ENCODE data around the gene SKA3.
"Not testable (repeated sequence)": the region's sequence is repeated elsewhere in the genome, so short reads cannot be mapped to it uniquely, and the experiment has no call there.

SKA3 gene
- 0 to 1.4 reads per million in 2 donors for total RNA-seq

DNA sequence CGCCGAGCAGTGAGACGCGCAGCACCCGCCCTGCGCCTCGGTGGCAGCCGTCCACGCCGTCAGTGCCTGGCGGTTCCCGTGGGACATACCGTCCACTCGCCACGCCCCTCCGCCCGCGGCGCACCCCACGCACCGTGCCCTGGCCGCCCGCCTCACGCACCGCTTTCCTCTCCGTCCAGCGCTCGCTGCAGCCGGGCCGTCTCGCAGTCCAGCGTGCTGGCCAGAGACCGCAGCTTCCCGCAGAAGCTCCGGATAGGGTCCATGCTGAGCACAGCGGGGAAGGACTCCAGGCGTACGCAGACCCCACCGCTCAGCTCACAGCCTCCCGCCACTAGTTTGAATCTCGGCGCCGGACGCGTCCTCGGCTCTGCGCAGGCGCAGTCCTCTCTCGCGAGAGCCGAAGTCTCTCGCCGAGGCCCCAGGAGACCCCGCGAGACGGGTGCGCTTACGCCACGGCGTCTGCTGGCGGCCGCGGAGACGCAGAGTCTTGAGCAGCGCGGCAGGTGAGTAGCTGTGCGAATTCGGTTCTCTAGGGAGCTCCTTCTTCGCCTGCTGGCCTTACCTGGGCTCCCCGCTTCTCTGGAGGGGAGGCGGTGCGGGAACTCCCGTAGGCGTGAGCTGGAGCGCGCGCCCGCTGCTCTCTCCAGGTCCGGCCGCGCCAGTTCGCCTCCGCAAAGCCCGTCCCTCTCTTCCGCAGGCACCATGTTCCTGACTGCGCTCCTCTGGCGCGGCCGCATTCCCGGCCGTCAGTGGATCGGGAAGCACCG is at the start of gene SKA3, which contains the start of gene MRPL57:
Gene SKA3, minus strand, starts transcription at position 338 of the 767 bp plus-strand sequence. Its CDS starts 75 bp downstream, at position 263.
Gene MRPL57, plus strand, starts transcription at position 444 of the 767 bp plus-strand sequence. Its CDS starts 259 bp downstream, at position 703.
- DNase-seq = peak; percentile 87 to 97 (median 89)

DNA sequence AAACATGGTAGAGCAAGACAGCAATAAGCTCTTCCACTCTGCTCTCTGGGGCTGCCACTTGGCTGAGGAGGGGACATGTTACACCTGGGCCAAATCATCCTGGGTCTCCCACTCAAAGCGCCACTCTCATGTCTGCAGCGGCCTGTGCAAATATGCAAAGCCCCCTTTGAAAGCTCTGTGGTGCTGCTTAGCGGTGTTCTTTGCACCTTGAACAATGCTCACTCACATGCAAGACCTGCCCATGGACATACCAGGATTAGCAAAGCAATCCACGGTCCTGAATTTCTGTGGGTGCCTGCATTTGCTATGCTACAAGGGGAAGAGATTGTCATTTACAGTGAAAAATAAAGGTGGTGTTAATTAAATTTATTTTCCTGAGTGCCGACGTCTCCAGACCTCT is 48.7 kb upstream of the SKA3 start:
- no peak for DNase-seq

DNA sequence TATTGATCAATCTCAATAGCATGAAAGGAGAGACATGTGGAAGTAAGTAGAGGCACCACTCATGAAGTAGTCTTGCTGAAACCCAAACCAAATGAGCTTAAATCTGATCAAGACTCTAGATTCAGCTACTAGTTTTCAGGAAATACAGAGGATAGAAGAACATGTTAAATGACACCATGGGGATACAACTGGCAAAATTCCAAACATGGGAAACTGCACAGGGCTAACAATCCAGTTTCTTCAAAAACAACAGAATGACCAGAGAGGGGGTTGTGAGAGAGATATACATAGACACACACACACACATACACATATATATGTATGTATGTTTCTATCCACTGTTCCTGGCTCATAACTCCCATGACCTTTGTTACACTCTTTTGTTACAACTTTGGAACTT is 44.9 kb upstream of the SKA3 start:
- DNase-seq = no peak

DNA sequence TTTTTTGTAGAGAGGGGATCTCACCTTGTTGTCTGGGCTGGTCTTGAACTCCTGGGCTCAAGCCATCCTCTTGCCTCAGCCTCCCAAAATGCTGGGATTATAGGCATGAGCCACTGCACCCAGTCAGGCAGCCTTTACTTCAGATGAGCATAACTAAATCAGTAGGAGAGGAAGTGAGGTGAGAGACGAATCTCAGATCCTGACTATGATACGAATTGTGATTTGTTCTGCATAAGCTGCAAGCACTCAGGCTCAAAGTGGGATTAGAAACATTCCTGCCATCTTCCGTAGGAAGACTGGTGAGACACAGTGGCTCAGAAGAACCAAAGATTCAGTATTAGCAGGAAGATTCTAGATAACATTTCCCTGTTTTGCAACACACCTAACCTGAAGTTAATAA is 43.4 kb upstream of the SKA3 start:
- peak in 1 of 5 experiments; percentile 63 for DNase-seq

DNA sequence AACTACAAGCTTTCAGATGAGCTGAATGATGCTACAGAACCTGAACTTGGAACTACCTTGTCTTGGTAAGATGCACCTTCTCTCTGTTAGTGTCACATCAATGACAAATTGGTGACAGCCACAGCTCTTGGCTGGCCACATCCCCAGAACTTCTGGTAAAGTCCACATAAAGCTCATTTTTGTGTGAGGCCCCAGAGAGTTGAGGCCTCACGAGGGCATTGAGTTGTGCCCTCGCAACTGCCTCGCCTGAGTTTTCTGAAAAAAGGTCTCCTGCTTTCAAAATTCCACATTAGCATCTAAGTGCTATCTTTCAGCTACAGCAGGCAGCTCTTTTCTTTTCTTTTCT is 42.7 kb upstream of the SKA3 start:
- no peak for DNase-seq

DNA sequence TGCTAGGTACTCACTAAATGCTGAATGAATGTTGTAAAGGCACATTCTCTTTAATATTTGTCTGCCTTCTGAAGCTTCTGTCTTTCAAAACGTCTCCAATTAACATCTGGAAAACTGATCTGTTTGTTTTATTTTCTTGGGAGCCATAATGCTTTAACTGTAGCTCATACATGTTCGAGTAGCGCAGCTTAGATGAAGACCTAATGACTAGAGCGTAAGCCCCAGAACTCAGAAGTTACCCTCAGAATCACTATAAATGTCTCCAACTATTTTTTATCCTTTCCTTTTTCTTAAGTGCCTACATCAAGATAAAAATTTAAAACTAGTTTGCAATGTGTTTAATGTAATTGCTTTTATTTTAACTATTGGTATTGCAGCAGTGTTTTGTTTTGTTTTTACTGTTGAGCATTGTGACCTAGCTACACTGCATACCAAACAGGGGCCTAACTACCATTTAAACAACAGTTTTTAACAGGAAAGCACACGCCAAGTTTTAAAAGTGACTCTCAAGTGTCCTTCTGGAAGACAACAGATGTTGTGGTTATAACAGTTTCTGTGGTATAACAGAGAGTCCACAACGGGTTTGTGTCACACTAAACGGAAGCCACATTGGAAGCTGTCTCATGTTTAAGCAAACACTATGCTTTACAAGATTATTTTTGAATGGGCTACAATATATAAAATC is 42.1 kb upstream of the SKA3 start:
- DNase-seq = peak in 1 of 5 experiments; percentile 92

DNA sequence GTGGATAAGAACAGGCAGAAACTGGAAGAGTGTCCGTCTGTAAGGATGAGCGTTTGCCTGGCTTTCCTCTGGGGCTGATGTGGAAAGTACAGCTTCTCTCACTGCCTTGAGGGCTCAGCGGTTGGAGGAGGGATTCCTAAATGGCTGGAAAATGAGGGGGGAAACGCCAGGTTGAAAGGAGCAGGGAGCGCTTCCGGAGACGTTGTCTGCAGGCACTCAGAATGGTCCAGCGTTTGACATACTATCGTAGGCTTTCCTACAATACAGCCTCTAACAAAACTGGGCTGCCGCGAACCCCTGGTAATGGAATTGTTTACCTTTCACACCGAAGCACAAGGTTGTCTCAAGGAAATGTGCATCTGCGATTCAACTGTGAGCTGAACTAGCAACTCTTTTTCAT is 40.0 kb upstream of the SKA3 start:
- DNase-seq = no peak

DNA sequence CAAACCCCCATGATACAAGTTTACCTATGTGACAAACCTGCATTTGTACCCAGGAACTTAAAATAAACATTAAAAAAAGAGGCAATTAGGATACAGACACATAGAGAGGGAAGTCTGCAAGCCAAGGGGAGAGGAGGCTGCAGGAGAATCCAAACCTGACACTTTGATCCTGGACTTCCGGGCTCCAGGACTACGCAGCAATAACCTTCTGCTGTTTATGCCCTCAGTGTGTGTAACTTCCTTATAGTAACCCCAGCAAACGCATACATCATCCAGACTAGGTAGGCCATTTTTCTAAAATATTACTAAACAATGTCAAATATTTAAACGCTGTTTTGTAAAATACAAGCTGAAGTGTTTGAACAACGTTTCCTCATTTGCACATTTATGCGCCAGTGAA is 39.1 kb upstream of the SKA3 start:
- not testable (repeated sequence) for DNase-seq

DNA sequence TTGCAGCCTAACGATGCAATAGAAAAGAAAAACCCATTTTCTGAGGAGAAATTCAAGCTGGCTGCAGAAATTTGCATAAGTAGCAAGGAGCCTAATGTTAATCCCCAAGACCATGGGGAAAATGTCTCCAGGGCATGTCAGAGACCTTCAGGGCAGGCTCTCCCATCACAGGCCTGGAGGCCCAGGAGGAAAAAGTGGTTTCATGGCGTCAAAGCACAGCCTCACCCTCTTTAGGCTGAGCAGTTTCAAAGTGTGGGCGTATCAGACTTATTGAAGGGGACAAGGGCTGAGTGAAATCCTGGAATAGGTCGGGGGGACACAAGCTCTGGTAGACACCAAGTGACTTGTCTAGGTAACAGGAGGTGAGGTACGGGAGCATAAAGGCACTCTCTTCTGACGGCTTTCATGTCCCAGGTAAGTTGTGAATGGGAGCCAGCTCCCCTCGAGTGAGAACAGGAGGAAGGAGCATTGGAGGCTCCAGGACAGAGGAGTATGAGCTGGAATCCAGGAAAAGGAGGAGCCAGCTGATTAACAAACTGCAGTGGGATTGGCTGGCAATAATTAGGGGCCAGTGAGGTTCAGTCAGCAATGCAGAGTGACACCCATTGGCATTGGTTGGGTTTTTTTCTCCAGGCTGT is 35.9 kb upstream of the SKA3 start:
- DNase-seq = no peak

DNA sequence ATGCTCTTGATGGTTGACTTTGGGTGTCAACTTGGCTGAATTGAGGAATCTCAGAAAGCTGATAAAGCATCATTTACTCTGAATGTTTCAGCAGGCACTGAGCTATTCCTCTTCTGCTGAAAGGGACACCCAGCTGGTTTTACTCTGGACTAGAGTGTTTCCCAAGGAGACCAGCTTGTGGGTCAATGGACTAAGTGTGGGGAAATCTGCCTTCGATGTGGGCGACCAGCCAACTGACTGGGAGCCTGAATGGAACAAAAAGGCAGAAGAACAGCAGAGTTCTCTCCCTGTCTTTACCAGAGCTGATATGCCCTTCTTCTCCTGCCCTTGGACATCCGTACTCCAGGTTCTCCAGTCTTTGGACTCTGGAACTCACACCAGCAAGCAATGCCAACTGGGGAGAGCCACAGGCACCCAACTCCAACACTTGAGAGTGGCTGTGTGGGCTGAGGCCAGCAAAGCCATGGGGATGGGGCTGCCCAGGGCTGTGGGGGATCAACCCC is 32.4 kb upstream of the SKA3 start:
- no peak for DNase-seq

DNA sequence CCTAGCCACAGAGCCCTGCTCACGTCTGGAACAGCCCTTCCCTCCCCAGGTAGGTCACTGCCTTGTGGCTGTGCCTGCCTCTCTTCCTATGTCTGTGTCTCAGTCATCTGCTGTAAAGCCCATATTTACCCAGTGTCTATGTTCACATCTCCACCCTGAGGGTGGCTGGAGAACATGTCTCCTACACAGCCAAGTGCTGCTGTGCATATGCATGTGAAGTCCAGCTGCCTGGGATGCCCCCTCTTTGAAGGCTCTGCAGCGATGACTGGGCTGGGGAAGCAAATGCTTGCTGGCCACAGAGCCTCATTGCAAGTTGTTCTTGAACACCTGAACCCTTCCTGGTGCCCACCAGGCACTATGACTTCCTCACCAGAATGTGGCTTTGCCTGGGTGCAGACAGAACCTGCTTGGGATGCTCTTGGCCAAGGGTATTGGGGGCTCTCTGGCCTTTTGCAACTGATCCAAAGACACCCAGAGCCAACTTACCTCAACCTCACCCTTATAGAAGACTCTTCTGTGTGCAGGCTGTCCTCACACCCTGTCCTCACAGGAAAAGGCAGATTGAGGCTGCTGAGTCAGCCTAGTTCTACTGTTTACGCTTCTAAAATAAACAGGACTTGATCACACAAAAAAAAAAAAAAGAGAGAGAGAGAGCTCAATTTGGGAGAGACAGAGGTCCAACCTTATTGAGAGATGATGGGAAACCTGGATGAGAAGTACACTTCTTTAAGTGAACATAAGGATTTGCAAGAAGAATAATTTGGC is 26.6 kb upstream of the SKA3 start:
- DNase-seq = no peak

DNA sequence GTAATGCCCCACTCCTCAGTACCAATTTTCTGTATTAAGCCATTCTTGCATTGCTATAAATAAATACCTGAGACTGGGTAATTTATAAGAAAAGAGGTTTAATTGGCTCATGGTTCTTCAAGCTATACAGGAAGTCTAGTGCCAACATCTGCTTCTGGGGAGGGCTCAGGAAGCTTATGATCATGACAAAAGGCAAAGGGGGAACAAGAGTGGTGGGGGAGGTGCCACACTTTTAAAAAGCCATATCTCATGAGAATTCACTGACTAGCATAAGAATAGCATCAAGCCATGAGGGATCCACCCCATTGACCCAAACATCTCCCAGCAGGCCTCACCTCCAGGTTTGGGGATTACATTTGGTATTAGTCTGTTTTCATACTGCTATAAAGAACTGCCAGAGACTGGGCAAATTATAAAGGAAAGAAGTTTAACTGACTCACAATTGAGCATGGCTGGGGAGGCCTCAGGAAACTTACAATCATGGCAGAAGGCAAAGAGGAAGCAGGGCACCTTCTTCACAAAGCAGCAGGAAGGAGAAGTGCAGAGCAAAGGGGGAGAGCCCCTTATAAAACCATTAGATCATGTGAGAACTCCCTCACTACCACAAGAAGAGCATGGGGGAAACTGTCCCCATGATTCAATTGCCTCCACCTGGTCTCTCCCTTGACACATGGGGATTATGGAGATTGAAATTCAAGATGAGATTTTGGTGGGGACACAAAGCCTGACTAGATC is 25.3 kb upstream of the SKA3 start:
- not testable (repeated sequence) for DNase-seq

DNA sequence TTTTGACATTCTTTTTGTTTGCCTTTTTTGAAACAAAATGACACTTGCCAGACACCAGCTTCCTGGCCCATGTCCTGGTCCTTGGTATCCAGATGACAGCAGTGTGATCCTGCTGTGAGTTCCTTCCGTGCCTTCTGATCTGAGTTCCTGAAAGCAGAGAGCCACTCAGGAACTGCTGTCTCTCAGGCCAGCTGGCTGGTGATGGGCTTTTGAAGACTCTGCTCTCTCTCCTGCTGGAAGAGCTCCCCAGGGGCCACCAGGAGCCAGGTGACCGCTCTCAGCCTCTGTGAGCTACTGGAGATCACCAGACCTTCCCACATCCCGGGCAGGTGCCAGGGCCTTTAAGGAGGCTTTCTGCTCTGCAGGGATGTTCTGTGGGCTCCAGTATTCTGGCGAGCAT is 22.0 kb upstream of the SKA3 start:
- not testable (repeated sequence) for DNase-seq

DNA sequence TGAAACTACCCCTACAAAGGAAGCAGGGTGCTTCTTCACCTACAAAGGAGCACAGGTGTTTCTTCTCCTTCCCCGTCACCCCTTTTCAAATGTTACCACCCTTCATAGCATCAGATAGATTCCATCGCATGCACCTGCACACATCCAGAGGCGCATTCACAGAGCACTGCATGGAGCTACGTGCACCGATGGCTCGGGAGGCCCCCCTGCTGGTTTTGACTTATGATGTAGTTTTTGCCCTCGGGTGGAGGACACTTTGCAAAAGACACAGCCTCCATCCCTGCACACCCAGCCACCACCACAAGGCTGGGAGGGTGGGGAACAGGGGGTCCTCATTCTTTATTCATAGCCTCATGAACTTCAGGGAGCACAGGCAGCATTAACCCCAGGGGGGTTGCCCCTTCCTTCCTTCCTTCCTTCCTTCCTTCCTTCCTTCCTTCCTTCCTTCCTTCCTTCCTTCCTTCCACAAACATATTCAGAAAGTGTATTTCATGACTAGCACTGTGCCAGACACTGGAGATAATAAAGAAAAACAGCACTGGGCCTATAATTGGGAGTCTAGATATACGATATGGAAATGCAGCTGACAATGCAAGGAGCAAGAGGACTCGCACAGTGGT is 21.4 kb upstream of the SKA3 start:
- DNase-seq = not testable (repeated sequence)

DNA sequence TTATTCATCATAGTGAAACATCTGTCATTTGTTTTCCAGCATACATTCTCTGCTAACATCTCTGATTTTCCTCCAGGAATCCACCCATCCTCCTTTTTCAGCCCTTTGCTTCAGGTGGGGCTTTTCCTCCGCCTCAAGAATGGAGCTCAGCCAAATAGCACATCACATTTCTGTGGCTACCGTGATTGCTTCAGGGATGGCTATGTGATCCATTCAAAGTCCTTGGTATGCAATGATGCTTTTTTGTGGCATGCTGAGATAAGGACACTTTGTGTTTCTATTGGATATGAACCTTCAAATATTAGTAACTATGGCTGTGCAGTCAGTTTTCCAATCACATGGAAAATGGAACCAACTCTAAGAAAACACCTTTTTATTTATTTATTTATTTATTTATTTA is 18.4 kb upstream of the SKA3 start:
- not testable (repeated sequence) for DNase-seq

DNA sequence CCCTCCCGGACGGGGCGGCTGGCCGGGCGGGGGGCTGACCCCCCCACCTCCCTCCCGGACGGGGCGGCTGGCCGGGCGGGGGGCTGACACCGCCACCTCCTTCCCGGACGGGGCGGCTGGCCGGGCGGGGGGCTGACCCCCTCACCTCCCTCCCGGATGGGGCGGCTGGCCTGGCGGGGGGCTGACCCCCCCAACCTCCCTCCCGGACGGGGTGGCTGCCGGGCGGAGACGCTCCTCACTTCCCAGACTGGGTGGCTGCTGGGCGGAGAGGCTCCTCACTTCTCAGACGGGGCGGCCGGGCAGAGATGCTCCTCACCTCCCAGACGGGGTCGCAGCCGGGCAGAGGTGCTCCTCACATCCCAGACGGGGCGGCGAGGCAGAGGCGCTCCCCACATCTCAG is 10.1 kb upstream of the SKA3 start:
- DNase-seq = not testable (repeated sequence)

DNA sequence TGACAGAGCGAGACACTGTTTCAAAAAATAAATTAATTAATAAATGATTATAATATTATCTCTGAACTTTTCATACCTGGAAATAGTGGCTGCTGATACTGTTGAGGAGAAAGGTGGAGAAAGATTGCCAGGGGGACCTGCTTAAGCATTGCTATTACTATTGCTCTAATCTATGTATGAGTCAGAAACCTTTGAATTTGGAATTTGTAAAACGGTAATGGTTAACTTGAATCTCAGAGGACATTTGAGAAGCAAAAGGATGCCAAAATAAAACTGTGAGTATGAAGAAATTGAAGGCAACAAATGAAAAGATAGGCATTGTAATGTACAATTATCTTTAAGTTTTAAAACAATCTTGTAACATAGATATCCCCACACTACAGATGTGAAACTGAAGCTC is 5.3 kb upstream of the SKA3 start:
- no peak for DNase-seq

DNA sequence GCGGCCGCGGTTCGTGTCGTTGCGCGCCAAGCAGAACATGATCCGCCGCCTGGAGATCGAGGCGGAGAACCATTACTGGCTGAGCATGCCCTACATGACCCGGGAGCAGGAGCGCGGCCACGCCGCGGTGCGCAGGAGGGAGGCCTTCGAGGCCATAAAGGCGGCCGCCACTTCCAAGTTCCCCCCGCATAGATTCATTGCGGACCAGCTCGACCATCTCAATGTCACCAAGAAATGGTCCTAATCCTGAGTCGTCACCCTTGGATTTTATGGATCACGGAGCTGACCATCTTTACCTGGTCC is 581 bp upstream of the SKA3 start:
- DNase-seq = no peak

DNA sequence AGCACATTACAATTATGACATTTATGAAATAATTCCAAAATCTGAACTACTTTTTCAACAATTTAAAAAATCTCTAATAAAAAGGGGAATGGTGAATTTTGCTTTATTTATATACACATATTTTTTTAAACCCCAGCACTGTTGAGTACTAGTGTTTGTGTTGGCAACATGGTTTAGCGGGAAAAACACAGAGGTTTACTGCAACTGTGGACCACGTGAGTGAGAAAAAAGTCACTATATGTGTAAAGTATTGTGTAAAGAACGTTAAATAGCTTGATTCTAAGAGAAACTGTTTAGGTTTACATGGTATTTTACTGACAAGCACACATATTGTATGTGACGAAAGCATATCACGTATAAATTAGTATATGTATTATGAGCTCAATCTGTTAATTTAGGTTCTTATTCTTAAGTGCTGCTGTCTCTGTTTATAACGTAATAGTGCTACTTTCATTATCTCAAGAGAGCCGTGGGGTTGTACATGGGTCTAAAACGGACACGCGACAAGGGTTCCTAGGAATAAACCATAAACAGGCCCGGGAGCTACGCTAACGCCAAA is 617 bp downstream of the SKA3 start:
- no peak for DNase-seq

DNA sequence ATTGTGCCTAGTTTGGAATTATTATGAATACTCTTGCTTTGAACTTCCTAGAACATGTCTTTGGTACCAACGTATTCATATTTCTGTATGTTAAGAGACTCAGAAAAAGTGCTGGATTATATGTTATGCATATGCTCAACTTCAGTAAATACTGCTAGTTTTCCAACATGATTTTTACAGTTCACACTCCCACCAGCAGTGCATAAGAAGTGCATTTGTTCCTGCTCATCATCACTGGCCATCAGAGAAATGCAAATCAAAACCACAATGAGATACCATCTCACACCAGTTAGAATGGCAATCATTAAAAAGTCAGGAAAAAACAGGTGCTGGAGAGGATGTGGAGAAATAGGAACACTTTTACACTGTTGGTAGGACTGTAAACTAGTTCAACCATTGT is 2.6 kb downstream of the SKA3 start:
- DNase-seq = not testable (repeated sequence)

DNA sequence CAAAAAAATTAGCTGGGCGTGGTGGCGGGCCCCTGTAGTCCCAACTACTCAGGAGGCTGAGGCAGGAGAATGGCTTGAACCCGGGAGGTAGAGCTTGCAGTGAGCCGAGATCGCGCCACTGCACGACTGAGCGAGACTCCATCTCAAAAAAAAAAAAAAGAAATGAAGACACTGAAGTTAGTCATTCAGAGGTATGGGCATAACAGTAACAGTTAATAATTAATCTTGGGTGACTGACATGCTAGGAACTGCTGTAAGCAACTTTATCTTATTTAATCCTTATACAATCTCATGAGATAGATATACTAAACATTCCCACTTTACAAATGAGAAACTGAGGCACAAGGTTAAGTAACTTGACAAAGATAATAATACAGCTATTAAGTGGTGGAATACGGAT is 4.9 kb downstream of the SKA3 start:
- DNase-seq = no peak

All from T-helper 2 cell (primary cell).